HEK293 (cell line): ENCODE measurements around the gene KRT9.

Experiments used
- SALL2 ChIP-seq: fragments of 450-650 bp; formaldehyde crosslinking; IDR thresholded peaks from 2 replicates; pipeline ENCODE4 v1.5.0; 2017; ENCODE audit warnings: missing biosample characterization, mild to moderate bottlenecking, missing genetic modification characterization, borderline replicate concordance
- ZFP69B ChIP-seq: fragments of 450-650 bp; formaldehyde crosslinking; IDR thresholded peaks from 2 replicates; pipeline ENCODE4 v1.5.1; 2016; ENCODE audit warnings: missing biosample characterization, missing genetic modification characterization
- TF ChIP-seq, protein P1 (sequence below): fragments of 450-650 bp; formaldehyde crosslinking; IDR thresholded peaks from 2 replicates; pipeline ENCODE4 v1.5.1; 2017; ENCODE audit warnings: missing biosample characterization, missing genetic modification characterization
- TF ChIP-seq, protein P2 (sequence below): fragments of 450-650 bp; formaldehyde crosslinking; IDR thresholded peaks from 2 replicates; pipeline ENCODE4 v1.5.1; 2016; ENCODE audit warnings: missing biosample characterization, missing genetic modification characterization
- TF ChIP-seq, protein P3 (sequence below): fragments of 450-650 bp; formaldehyde crosslinking; IDR thresholded peaks from 2 replicates; pipeline ENCODE4 v1.5.1; 2016; ENCODE audit warnings: missing biosample characterization, missing genetic modification characterization
- TF ChIP-seq, protein P4 (sequence below): fragments of 450-650 bp; formaldehyde crosslinking; IDR thresholded peaks from 2 replicates; pipeline ENCODE4 v1.5.1; 2016; ENCODE audit warnings: missing biosample characterization, missing genetic modification characterization, low read depth

DNA sequence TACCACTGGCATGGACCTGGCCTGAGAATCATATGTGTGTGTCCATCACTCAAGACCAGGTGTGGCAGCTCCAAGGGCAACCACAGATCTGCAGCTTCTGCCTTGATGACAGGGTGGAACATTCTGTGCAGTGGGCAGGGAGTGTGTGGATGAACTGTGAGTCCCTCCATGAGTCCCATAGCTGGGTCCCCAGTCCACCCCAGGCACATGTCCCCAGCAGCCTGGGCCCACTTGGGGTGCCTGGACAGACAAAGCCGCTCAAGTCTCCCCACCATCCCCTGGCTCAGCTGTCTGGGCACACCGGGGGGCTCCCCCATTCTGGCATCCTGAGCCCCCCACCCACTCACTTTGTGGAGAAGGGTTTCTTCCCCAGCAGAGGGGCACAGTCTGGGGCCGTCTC is 45.3 kb upstream of the KRT9 start:
- TF ChIP-seq, protein P1, sequence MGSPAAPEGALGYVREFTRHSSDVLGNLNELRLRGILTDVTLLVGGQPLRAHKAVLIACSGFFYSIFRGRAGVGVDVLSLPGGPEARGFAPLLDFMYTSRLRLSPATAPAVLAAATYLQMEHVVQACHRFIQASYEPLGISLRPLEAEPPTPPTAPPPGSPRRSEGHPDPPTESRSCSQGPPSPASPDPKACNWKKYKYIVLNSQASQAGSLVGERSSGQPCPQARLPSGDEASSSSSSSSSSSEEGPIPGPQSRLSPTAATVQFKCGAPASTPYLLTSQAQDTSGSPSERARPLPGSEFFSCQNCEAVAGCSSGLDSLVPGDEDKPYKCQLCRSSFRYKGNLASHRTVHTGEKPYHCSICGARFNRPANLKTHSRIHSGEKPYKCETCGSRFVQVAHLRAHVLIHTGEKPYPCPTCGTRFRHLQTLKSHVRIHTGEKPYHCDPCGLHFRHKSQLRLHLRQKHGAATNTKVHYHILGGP (tag by site-specific recombination): no peak
- TF ChIP-seq, protein P2, sequence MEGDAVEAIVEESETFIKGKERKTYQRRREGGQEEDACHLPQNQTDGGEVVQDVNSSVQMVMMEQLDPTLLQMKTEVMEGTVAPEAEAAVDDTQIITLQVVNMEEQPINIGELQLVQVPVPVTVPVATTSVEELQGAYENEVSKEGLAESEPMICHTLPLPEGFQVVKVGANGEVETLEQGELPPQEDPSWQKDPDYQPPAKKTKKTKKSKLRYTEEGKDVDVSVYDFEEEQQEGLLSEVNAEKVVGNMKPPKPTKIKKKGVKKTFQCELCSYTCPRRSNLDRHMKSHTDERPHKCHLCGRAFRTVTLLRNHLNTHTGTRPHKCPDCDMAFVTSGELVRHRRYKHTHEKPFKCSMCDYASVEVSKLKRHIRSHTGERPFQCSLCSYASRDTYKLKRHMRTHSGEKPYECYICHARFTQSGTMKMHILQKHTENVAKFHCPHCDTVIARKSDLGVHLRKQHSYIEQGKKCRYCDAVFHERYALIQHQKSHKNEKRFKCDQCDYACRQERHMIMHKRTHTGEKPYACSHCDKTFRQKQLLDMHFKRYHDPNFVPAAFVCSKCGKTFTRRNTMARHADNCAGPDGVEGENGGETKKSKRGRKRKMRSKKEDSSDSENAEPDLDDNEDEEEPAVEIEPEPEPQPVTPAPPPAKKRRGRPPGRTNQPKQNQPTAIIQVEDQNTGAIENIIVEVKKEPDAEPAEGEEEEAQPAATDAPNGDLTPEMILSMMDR: no peak
- TF ChIP-seq, protein P3, sequence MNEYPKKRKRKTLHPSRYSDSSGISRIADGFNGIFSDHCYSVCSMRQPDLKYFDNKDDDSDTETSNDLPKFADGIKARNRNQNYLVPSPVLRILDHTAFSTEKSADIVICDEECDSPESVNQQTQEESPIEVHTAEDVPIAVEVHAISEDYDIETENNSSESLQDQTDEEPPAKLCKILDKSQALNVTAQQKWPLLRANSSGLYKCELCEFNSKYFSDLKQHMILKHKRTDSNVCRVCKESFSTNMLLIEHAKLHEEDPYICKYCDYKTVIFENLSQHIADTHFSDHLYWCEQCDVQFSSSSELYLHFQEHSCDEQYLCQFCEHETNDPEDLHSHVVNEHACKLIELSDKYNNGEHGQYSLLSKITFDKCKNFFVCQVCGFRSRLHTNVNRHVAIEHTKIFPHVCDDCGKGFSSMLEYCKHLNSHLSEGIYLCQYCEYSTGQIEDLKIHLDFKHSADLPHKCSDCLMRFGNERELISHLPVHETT: no peak
- TF ChIP-seq SALL2 (tag by site-specific recombination) (no peak), ZFP69B (tag by site-specific recombination) (no peak)
- TF ChIP-seq, protein P4, sequence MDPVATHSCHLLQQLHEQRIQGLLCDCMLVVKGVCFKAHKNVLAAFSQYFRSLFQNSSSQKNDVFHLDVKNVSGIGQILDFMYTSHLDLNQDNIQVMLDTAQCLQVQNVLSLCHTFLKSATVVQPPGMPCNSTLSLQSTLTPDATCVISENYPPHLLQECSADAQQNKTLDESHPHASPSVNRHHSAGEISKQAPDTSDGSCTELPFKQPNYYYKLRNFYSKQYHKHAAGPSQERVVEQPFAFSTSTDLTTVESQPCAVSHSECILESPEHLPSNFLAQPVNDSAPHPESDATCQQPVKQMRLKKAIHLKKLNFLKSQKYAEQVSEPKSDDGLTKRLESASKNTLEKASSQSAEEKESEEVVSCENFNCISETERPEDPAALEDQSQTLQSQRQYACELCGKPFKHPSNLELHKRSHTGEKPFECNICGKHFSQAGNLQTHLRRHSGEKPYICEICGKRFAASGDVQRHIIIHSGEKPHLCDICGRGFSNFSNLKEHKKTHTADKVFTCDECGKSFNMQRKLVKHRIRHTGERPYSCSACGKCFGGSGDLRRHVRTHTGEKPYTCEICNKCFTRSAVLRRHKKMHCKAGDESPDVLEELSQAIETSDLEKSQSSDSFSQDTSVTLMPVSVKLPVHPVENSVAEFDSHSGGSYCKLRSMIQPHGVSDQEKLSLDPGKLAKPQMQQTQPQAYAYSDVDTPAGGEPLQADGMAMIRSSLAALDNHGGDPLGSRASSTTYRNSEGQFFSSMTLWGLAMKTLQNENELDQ: no peak
